KOPT-K1 (cell line): ENCODE results near the gene ERMAP.
"Not testable (repeated sequence)": the region's sequence is repeated elsewhere in the genome, so short reads cannot be mapped to it uniquely, and the experiment has no call there.

Experiments used
- H3K27ac ChIP-seq: fragments of 200-600 bp; sonication (generic); 2 replicates; pipeline ENCODE4 v1.5.1; 2016; ENCODE audit warnings: antibody characterized with exemption, mild to moderate bottlenecking, low read depth, low read length; ENCODE audit not compliant: poor library complexity, severe bottlenecking
- H3K36me3 ChIP-seq: fragments of 200-600 bp; sonication (generic); 2 replicates; pipeline ENCODE4 v1.5.1; 2017; ENCODE audit warnings: antibody characterized with exemption, mild to moderate bottlenecking, low read length, moderate library complexity; ENCODE audit not compliant: insufficient read depth
- H3K9me3 ChIP-seq: fragments of 200-600 bp; sonication (generic); 2 replicates; pipeline ENCODE4 v1.5.1; 2017; ENCODE audit warnings: antibody characterized with exemption, low read length, mild to moderate bottlenecking; ENCODE audit not compliant: insufficient read depth, poor library complexity, severe bottlenecking

ERMAP gene

GRCh38 chr1:42788021-42788420, 28.9 kb upstream of the ERMAP start:
- no peaks in the 10 kb centered on the region for H3K9me3 ChIP-seq
- H3K36me3 ChIP-seq, result peaks cover 16% of the 10 kb centered on the region
- H3K27ac ChIP-seq, result no peak overlapping the region

- Histone ChIP-seq H3K36me3 (no peaks in the 10 kb centered on the region), H3K9me3 (no peaks in the 10 kb centered on the region), H3K27ac (no peak overlapping the region)
These were observed 23.1 kb upstream of the ERMAP start for GRCh38 chr1:42793824-42794223.

GRCh38 chr1:42797414-42797813, 19.5 kb upstream of the ERMAP start:
- Histone ChIP-seq H3K27ac (no peak overlapping the region), H3K9me3 (no peaks in the 10 kb centered on the region), H3K36me3 (no peaks in the 10 kb centered on the region)

- no peaks in the 10 kb centered on the region for H3K36me3 ChIP-seq
- no peaks in the 10 kb centered on the region for H3K9me3 ChIP-seq
- H3K27ac ChIP-seq, result no peak overlapping the region
These were observed 18.9 kb upstream of the ERMAP start for GRCh38 chr1:42797979-42798378.

- no peaks in the 10 kb centered on the region for H3K9me3 ChIP-seq
- H3K27ac ChIP-seq, result no peak overlapping the region
- H3K36me3 ChIP-seq, result peaks cover 7% of the 10 kb centered on the region; the same call in 1 of the 2 replicates
These were observed 15.0 kb upstream of the ERMAP start for GRCh38 chr1:42801832-42802473.

- Histone ChIP-seq H3K27ac (no peak overlapping the region), H3K36me3 (peaks cover 7% of the 10 kb centered on the region; the same call in 1 of the 2 replicates), H3K9me3 (no peaks in the 10 kb centered on the region)
These were observed 10.8 kb upstream of the ERMAP start for GRCh38 chr1:42806171-42806570.

GRCh38 chr1:42806593-42806992, 10.3 kb upstream of the ERMAP start:
- H3K9me3 ChIP-seq, result no peaks in the 10 kb centered on the region
- H3K36me3 ChIP-seq, result peaks cover 7% of the 10 kb centered on the region; the same call in 1 of the 2 replicates
- no peak overlapping the region for H3K27ac ChIP-seq

GRCh38 chr1:42807056-42807668, 9.8 kb upstream of the ERMAP start:
- no peak overlapping the region for H3K27ac ChIP-seq
- no peaks in the 10 kb centered on the region for H3K9me3 ChIP-seq

GRCh38 chr1:42814815-42815214, 2.1 kb upstream of the ERMAP start:
- H3K27ac ChIP-seq, H3K36me3 ChIP-seq, H3K9me3 ChIP-seq: not testable (repeated sequence)

More at GRCh38 chr1:42807056-42807668, 9.8 kb upstream of the ERMAP start:
- H3K36me3 ChIP-seq, result peaks cover 7% of the 10 kb centered on the region; the same call in 1 of the 2 replicates

GRCh38 chr1:42815941-42816584, 859 bp upstream of the ERMAP start:
- no peaks in the 10 kb centered on the region for H3K36me3 ChIP-seq
- H3K9me3 ChIP-seq, result no peaks in the 10 kb centered on the region
- peak overlapping the region; percentile 97 for H3K27ac ChIP-seq

GRCh38 chr1:42817440-42817767, 482 bp downstream of the ERMAP start:
- Histone ChIP-seq H3K9me3 (no peaks in the 10 kb centered on the region), H3K36me3 (no peaks in the 10 kb centered on the region)

GRCh38 chr1:42817976-42818375, 1.1 kb downstream of the ERMAP start:
- H3K9me3 ChIP-seq, result no peaks in the 10 kb centered on the region
- no peaks in the 10 kb centered on the region for H3K36me3 ChIP-seq
- no peak overlapping the region for H3K27ac ChIP-seq

More at GRCh38 chr1:42817440-42817767, 482 bp downstream of the ERMAP start:
- H3K27ac ChIP-seq, result peak overlapping the region; percentile 97

GRCh38 chr1:42820813-42821212, 3.9 kb downstream of the ERMAP start:
- Histone ChIP-seq H3K27ac (no peak overlapping the region), H3K9me3 (no peaks in the 10 kb centered on the region), H3K36me3 (no peaks in the 10 kb centered on the region)

- Histone ChIP-seq H3K27ac (no peak overlapping the region), H3K9me3 (no peaks in the 10 kb centered on the region), H3K36me3 (no peaks in the 10 kb centered on the region)
These were observed 4.8 kb downstream of the ERMAP start for GRCh38 chr1:42821690-42822089.

- Histone ChIP-seq H3K36me3 (no peaks in the 10 kb centered on the region), H3K9me3 (no peaks in the 10 kb centered on the region), H3K27ac (no peak overlapping the region)
These were observed 6.0 kb downstream of the ERMAP start for GRCh38 chr1:42822800-42823392.
